ENCODE results near the gene EHMT1. TPM values are rescaled to one million over a fixed set of nuclear protein-coding genes. Genes with fewer than 3 reads are reported as not detected.

EHMT1 gene
- total RNA-seq, 6 experiments from 2014 or later = 41.0 to 116 (median 46.9) TPM

DNA sequence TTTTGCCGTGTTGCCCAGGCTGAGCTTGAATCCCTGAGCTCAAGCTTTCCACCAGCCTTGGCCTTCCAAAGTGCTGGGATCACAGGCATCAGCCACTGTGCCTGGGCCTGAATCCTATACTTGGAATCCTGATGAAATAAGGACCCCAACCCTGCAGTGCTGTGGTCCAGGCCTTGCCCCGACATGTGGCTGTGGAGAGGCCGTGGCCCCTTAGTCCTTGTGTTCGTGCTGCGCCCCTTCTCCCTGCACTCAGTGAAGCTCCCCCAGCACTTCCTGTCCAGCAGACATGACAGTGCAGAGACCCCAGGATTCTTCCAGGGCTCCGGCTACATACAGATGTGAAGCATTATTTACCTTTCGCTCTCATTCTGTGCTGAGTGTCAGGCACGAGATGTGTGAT lies 52.9 kb downstream of the EHMT1 start:
- no peaks in the 10 kb centered on the region for H3K9me3 Mint-ChIP-seq
- TF ChIP-seq, protein P1, sequence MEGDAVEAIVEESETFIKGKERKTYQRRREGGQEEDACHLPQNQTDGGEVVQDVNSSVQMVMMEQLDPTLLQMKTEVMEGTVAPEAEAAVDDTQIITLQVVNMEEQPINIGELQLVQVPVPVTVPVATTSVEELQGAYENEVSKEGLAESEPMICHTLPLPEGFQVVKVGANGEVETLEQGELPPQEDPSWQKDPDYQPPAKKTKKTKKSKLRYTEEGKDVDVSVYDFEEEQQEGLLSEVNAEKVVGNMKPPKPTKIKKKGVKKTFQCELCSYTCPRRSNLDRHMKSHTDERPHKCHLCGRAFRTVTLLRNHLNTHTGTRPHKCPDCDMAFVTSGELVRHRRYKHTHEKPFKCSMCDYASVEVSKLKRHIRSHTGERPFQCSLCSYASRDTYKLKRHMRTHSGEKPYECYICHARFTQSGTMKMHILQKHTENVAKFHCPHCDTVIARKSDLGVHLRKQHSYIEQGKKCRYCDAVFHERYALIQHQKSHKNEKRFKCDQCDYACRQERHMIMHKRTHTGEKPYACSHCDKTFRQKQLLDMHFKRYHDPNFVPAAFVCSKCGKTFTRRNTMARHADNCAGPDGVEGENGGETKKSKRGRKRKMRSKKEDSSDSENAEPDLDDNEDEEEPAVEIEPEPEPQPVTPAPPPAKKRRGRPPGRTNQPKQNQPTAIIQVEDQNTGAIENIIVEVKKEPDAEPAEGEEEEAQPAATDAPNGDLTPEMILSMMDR (IDR thresholded peaks at IDR 0.05) = no peak
- no peaks in the 10 kb centered on the region for H3K27me3 Mint-ChIP-seq (ENCODE audit: insufficient read depth)
- H3K4me3 Mint-ChIP-seq = no peak overlapping the region
- DNase-seq = no peak
- peaks cover 31% of the 10 kb centered on the region for H3K4me1 Mint-ChIP-seq (ENCODE audit: low read depth)
- H3K27ac Mint-ChIP-seq = no peak overlapping the region
- H3K36me3 Mint-ChIP-seq (ENCODE audit: low read depth) = peaks cover 6% of the 10 kb centered on the region; the same call in 1 of the 2 replicates

- Mint-ChIP-seq H3K9me3 (no peaks in the 10 kb centered on the region), H3K4me3 (no peak overlapping the region), H3K27ac (peak overlapping the region; percentile 54; the same call in 1 of the 2 replicates), H3K4me1 (ENCODE audit: low read depth) (peaks cover 31% of the 10 kb centered on the region), H3K27me3 (ENCODE audit: insufficient read depth) (no peaks in the 10 kb centered on the region), H3K36me3 (ENCODE audit: low read depth) (peaks cover 6% of the 10 kb centered on the region; the same call in 1 of the 2 replicates)
- DNase-seq = peak; percentile 68
- TF ChIP-seq, protein P1 (IDR thresholded peaks at IDR 0.05) = peak; percentile 94
These were observed 54.3 kb downstream of the EHMT1 start for GRCh38 chr9:137672907-137673791.

GRCh38 chr9:137673886-137674285 lies 55.1 kb downstream of the EHMT1 start:
- Mint-ChIP-seq H3K9me3 (no peaks in the 10 kb centered on the region), H3K27me3 (ENCODE audit: insufficient read depth) (no peaks in the 10 kb centered on the region), H3K4me1 (ENCODE audit: low read depth) (peaks cover 31% of the 10 kb centered on the region), H3K36me3 (ENCODE audit: low read depth) (peaks cover 6% of the 10 kb centered on the region; the same call in 1 of the 2 replicates), H3K4me3 (no peak overlapping the region), H3K27ac (0 out of 2 replicates have a peak overlapping the region, but pooled peaks have one; percentile 11)
- TF ChIP-seq, protein P1 (IDR thresholded peaks at IDR 0.05) = no peak
- no peak for DNase-seq

GRCh38 chr9:137674307-137674975 lies 55.6 kb downstream of the EHMT1 start:
- TF ChIP-seq, protein P1 (IDR thresholded peaks at IDR 0.05) = no peak
- Mint-ChIP-seq H3K27ac (no peak overlapping the region), H3K9me3 (no peaks in the 10 kb centered on the region), H3K4me3 (no peak overlapping the region), H3K27me3 (ENCODE audit: insufficient read depth) (no peaks in the 10 kb centered on the region), H3K4me1 (ENCODE audit: low read depth) (peaks cover 35% of the 10 kb centered on the region), H3K36me3 (ENCODE audit: low read depth) (peaks cover under 1% of the 10 kb centered on the region; the same call in 1 of the 2 replicates)
- no peak for DNase-seq

DNA sequence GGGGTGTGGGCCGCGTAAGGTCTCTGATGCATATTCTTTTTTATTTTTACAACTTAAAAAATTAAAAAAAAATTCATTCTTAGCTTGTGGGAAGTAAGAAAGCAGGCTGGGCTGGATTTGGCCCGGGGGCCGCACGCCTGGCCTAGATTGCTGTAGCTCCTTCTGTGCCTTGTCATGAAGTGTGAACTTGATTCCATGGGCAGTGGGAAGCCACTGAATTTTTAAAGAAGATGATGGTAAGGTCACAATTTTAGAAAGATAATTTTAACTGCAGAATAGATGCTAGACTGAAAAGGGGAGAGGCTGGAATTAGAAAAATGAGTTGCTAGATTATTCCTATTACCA lies 56.1 kb downstream of the EHMT1 start:
- TF ChIP-seq, protein P1 (IDR thresholded peaks at IDR 0.05) = no peak
- no peaks in the 10 kb centered on the region; the same call in 1 of the 2 replicates for H3K36me3 Mint-ChIP-seq (ENCODE audit: low read depth)
- H3K27me3 Mint-ChIP-seq (ENCODE audit: insufficient read depth) = no peaks in the 10 kb centered on the region; the same call in 1 of the 2 replicates
- no peak overlapping the region for H3K4me3 Mint-ChIP-seq
- no peak overlapping the region for H3K27ac Mint-ChIP-seq
- no peak for DNase-seq
- peaks cover 39% of the 10 kb centered on the region for H3K4me1 Mint-ChIP-seq (ENCODE audit: low read depth)
- no peaks in the 10 kb centered on the region for H3K9me3 Mint-ChIP-seq

All from HFFc6 (cell line).